GM12878 (cell line): ENCODE results near the gene LRRC51.

Source experiments
- BRCA1 ChIP-seq: IDR thresholded peaks from 2 replicates; pipeline ENCODE4 v1.6.1; 2011; ENCODE audit warnings: low read depth, low read length, improper control_type of control experiment
- CHD1 ChIP-seq: IDR thresholded peaks from 2 replicates; pipeline ENCODE4 v1.6.1; 2012; ENCODE audit warnings: low read depth, low read length, improper control_type of control experiment
- GABPA ChIP-seq: IDR thresholded peaks from 2 replicates; pipeline ENCODE4 v1.6.1; 2014; ENCODE audit warnings: antibody characterized with exemption, low read depth, mild to moderate bottlenecking, inconsistent platforms
- KDM1A ChIP-seq: fragments of 200-600 bp; sonication (generic); IDR thresholded peaks from 2 replicates; pipeline ENCODE4 v1.6.1; 2016; ENCODE audit warnings: borderline replicate concordance
- NFYB ChIP-seq: IDR thresholded peaks from 2 replicates; pipeline ENCODE4 v1.6.1; 2011; ENCODE audit warnings: low read depth, mild to moderate bottlenecking, low read length, improper control_type of control experiment, moderate library complexity; ENCODE audit not compliant: insufficient read depth
- POLR2A ChIP-seq: IDR thresholded peaks from 2 replicates; pipeline ENCODE4 v1.6.1; 2011; ENCODE audit warnings: low read depth, mild to moderate bottlenecking, low read length
- RAD21 ChIP-seq: IDR thresholded peaks from 2 replicates; pipeline ENCODE4 v1.6.1; 2011; ENCODE audit warnings: mild to moderate bottlenecking, low read depth, low read length, moderate library complexity; ENCODE audit not compliant: insufficient read depth
- RCOR1 ChIP-seq: conservative IDR thresholded peaks from 2 replicates; pipeline ENCODE4 v1.6.1; 2012; ENCODE audit warnings: low read depth, low read length, improper control_type of control experiment
- STAT1 ChIP-seq: fragments of 450-650 bp; conservative IDR thresholded peaks from 2 replicates; pipeline ENCODE4 v1.6.1; 2014; ENCODE audit warnings: antibody characterized with exemption, mild to moderate bottlenecking
- TF ChIP-seq, protein P1 (sequence below), 3 experiments: IDR thresholded peaks in 2 of 3; conservative IDR thresholded peaks in 1 of 3; 2 replicates each; pipeline ENCODE4 v1.5.1; 2011; ENCODE audit warnings: low read depth in 3 of 3, low read length in 3 of 3, mild to moderate bottlenecking in 3 of 3, control low read depth in 2 of 3, moderate library complexity in 2 of 3, inconsistent platforms in 1 of 3, mixed read lengths in 1 of 3; ENCODE audit not compliant: control insufficient read depth in 2 of 3, insufficient read depth in 1 of 3; ENCODE audit errors: extremely low read depth in 1 of 3

- TF ChIP-seq, protein P1, sequence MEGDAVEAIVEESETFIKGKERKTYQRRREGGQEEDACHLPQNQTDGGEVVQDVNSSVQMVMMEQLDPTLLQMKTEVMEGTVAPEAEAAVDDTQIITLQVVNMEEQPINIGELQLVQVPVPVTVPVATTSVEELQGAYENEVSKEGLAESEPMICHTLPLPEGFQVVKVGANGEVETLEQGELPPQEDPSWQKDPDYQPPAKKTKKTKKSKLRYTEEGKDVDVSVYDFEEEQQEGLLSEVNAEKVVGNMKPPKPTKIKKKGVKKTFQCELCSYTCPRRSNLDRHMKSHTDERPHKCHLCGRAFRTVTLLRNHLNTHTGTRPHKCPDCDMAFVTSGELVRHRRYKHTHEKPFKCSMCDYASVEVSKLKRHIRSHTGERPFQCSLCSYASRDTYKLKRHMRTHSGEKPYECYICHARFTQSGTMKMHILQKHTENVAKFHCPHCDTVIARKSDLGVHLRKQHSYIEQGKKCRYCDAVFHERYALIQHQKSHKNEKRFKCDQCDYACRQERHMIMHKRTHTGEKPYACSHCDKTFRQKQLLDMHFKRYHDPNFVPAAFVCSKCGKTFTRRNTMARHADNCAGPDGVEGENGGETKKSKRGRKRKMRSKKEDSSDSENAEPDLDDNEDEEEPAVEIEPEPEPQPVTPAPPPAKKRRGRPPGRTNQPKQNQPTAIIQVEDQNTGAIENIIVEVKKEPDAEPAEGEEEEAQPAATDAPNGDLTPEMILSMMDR (IDR thresholded peaks at IDR 0.05 in 2 of 3, conservative IDR thresholded peaks at IDR 0.05 in 1 of 3; ENCODE audit: control insufficient read depth in 2 of 3, extremely low read depth in 1 of 3, insufficient read depth in 1 of 3, low read depth in 3 of 3, low read length in 3 of 3): no peak
- no peak for TF ChIP-seq GABPA
- TF ChIP-seq POLR2A: no peak
- TF ChIP-seq KDM1A: no peak
- no peak for TF ChIP-seq STAT1
- no peak for TF ChIP-seq CHD1
- TF ChIP-seq RAD21: no peak
- TF ChIP-seq RCOR1: no peak
- no peak for TF ChIP-seq NFYB
- TF ChIP-seq BRCA1: no peak
Observed at GRCh38 chr11:72124046-72124445, 43.4 kb downstream of the LRRC51 start.
